T-helper 2 cell treated with Interferon-gamma antibody and Interleukin-4, amounts not matched to agents 5 μg/mL and 100 μg/mL, for 36 hours (primary cell): Measurements from ENCODE around the gene CHTF18.

Source experiments
- DNase-seq: peaks from one replicate; pipeline ENCODE4 v3.0.0; 2021; ENCODE audit warnings: low spot score
- H3K27ac Mint-ChIP-seq: one replicate; pipeline ENCODE4 v1.8.0; 2021; ENCODE audit warnings: mild to moderate bottlenecking, mixed read lengths
- H3K27me3 Mint-ChIP-seq: one replicate; pipeline ENCODE4 v1.8.0; 2021; ENCODE audit warnings: low read depth, mixed read lengths
- H3K36me3 Mint-ChIP-seq: one replicate; pipeline ENCODE4 v1.8.0; 2021; ENCODE audit warnings: low read depth, mixed read lengths
- H3K4me1 Mint-ChIP-seq: one replicate; pipeline ENCODE4 v1.8.0; 2021; ENCODE audit warnings: low read depth, mixed read lengths
- H3K4me3 Mint-ChIP-seq: one replicate; pipeline ENCODE4 v1.8.0; 2022; ENCODE audit warnings: mild to moderate bottlenecking, moderate library complexity, mixed read lengths
- H3K9me3 Mint-ChIP-seq: one replicate; pipeline ENCODE4 v1.8.0; 2021; ENCODE audit warnings: mixed read lengths

CHTF18 gene

GRCh38 chr16:787978-788398 is 432 bp upstream of the CHTF18 start, which contains the start of gene RPUSD1:
RPUSD1 (minus strand) TSS chr16:788381; CDS start chr16:787737, 644 bp downstream.
- H3K36me3 Mint-ChIP-seq, result peaks cover 15% of the 10 kb centered on the region
- H3K4me3 Mint-ChIP-seq, result peak within 1 kb of the TSS; percentile 89
- H3K9me3 Mint-ChIP-seq, result no peaks in the 10 kb centered on the region
- H3K27me3 Mint-ChIP-seq, result no peaks in the 10 kb centered on the region
- peaks cover 3% of the 10 kb centered on the region for H3K4me1 Mint-ChIP-seq
- DNase-seq, result no peak
- peak within 1 kb of the TSS; percentile 79 for H3K27ac Mint-ChIP-seq

GRCh38 chr16:789191-789850 is 901 bp downstream of the CHTF18 start:
- Mint-ChIP-seq H3K9me3 (no peaks in the 10 kb centered on the region), H3K4me3 (peak overlapping the region; percentile 46), H3K27me3 (no peaks in the 10 kb centered on the region), H3K36me3 (peaks cover 15% of the 10 kb centered on the region), H3K4me1 (peaks cover 3% of the 10 kb centered on the region), H3K27ac (no peak overlapping the region)
- no peak for DNase-seq

- Mint-ChIP-seq H3K27ac (peak overlapping the region; percentile 71), H3K9me3 (no peaks in the 10 kb centered on the region), H3K27me3 (no peaks in the 10 kb centered on the region), H3K4me3 (peak overlapping the region; percentile 64), H3K4me1 (peaks cover 3% of the 10 kb centered on the region), H3K36me3 (peaks cover 11% of the 10 kb centered on the region)
- DNase-seq, result no peak
These were observed 1.7 kb downstream of the CHTF18 start for GRCh38 chr16:790086-790485.

DNA sequence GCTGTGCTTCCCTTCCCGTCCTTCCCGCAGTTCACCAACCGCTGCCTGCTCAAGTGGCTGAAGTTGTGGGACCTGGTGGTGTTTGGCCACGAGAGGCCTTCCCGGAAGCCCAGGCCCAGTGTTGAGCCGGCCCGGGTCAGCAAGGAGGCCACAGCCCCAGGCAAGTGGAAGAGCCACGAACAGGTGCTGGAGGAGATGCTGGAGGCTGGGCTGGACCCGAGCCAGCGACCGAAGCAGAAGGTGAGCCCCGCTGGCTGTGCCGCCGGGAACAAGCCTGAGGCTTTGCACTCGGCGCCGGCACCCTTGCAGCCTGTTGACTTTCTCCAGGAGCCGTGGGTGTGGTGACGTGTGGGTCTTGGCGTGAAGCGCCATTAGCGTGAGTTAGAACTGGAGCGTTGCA is 2.7 kb downstream of the CHTF18 start:
- no peak for DNase-seq
- Mint-ChIP-seq H3K36me3 (peaks cover 11% of the 10 kb centered on the region), H3K27ac (no peak overlapping the region), H3K9me3 (no peaks in the 10 kb centered on the region), H3K4me3 (no peak overlapping the region), H3K27me3 (no peaks in the 10 kb centered on the region), H3K4me1 (peaks cover 3% of the 10 kb centered on the region)

- H3K4me1 Mint-ChIP-seq, result peaks cover 3% of the 10 kb centered on the region
- peaks cover 16% of the 10 kb centered on the region for H3K36me3 Mint-ChIP-seq
- no peaks in the 10 kb centered on the region for H3K9me3 Mint-ChIP-seq
- DNase-seq, result no peak
- H3K27ac Mint-ChIP-seq, result no peak overlapping the region
- no peaks in the 10 kb centered on the region for H3K27me3 Mint-ChIP-seq
- no peak overlapping the region for H3K4me3 Mint-ChIP-seq
These were observed 4.0 kb downstream of the CHTF18 start for GRCh38 chr16:792221-792995.

DNA sequence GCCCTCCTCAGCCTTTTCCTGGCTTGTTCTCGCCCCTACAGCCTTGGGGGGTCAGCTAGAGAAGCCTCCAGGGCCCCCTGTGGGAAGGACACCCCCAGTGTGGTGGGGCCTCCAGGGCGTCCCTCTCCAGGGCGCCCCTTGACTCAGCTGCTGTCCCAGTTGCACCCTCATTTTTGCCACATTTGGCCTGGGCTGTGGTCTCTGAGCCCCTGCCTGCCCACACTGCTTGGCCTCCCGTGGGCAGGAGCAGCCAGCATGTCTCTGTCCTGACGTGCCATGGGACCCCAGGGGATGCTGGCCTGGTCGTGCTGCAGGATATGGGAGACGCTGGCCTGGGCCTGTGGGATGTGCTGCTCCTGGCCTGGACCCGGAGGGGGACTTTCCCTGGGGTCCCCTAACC is 5.0 kb downstream of the CHTF18 start:
- peaks cover 3% of the 10 kb centered on the region for H3K4me1 Mint-ChIP-seq
- H3K27me3 Mint-ChIP-seq, result no peaks in the 10 kb centered on the region
- H3K36me3 Mint-ChIP-seq, result peaks cover 21% of the 10 kb centered on the region
- H3K27ac Mint-ChIP-seq, result no peak overlapping the region
- no peaks in the 10 kb centered on the region for H3K9me3 Mint-ChIP-seq
- no peak for DNase-seq
- H3K4me3 Mint-ChIP-seq, result no peak overlapping the region

GRCh38 chr16:794091-794822 is 5.8 kb downstream of the CHTF18 start:
- H3K4me1 Mint-ChIP-seq, result peaks cover 3% of the 10 kb centered on the region
- H3K27ac Mint-ChIP-seq, result no peak overlapping the region
- no peaks in the 10 kb centered on the region for H3K9me3 Mint-ChIP-seq
- H3K36me3 Mint-ChIP-seq, result peaks cover 22% of the 10 kb centered on the region
- no peak for DNase-seq
- H3K4me3 Mint-ChIP-seq, result no peak overlapping the region
- no peaks in the 10 kb centered on the region for H3K27me3 Mint-ChIP-seq

DNA sequence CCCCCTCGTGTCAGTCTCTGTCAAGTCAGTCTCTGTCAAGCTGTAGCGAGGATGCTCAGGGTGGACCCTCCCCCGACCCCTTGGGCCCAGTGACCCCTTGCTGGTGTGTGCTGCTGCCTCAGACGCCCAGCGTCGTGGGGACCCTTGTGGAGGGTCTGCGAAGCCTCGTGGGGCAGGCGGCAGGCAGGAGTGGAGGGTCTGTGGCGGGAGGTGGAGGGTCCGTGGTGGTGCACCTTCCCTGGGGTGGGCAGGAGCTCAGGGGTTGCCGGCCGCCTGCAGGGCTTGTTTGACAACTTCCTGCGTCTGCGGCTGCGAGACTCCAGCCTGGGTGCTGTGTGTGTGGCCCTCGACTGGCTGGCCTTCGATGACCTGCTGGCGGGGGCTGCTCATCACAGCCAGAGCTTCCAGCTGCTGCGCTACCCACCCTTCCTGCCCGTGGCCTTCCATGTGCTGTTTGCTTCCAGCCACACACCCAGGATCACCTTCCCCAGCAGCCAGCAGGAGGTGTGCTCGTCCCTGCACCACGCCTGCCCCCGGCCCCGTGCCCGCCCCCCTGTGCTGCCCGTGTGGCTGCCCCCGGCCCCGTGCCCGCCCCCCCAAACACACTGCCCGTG is 6.5 kb downstream of the CHTF18 start:
- no peaks in the 10 kb centered on the region for H3K27me3 Mint-ChIP-seq
- DNase-seq, result no peak
- H3K36me3 Mint-ChIP-seq, result peaks cover 22% of the 10 kb centered on the region
- H3K4me1 Mint-ChIP-seq, result peaks cover under 1% of the 10 kb centered on the region
- no peak overlapping the region for H3K27ac Mint-ChIP-seq
- no peak overlapping the region for H3K4me3 Mint-ChIP-seq
- H3K9me3 Mint-ChIP-seq, result no peaks in the 10 kb centered on the region

GRCh38 chr16:795580-796229 is 7.3 kb downstream of the CHTF18 start:
- no peak for DNase-seq
- Mint-ChIP-seq H3K36me3 (peaks cover 22% of the 10 kb centered on the region), H3K9me3 (no peaks in the 10 kb centered on the region), H3K4me1 (no peaks in the 10 kb centered on the region), H3K27me3 (no peaks in the 10 kb centered on the region), H3K4me3 (no peak overlapping the region), H3K27ac (no peak overlapping the region)

GRCh38 chr16:796296-797119 is 8.1 kb downstream of the CHTF18 start:
- peaks cover 6% of the 10 kb centered on the region for H3K27me3 Mint-ChIP-seq
- no peak overlapping the region for H3K4me3 Mint-ChIP-seq
- peaks cover 16% of the 10 kb centered on the region for H3K36me3 Mint-ChIP-seq

GRCh38 chr16:797120-797420 is 8.7 kb downstream of the CHTF18 start:
- Mint-ChIP-seq H3K4me3 (no peak overlapping the region), H3K27ac (no peak overlapping the region), H3K36me3 (peaks cover 12% of the 10 kb centered on the region), H3K27me3 (peaks cover 6% of the 10 kb centered on the region), H3K4me1 (no peaks in the 10 kb centered on the region), H3K9me3 (no peaks in the 10 kb centered on the region)
- DNase-seq, result no peak

More at GRCh38 chr16:796296-797119, 8.1 kb downstream of the CHTF18 start:
- no peak for DNase-seq
- Mint-ChIP-seq H3K4me1 (no peaks in the 10 kb centered on the region), H3K9me3 (no peaks in the 10 kb centered on the region), H3K27ac (no peak overlapping the region)

DNA sequence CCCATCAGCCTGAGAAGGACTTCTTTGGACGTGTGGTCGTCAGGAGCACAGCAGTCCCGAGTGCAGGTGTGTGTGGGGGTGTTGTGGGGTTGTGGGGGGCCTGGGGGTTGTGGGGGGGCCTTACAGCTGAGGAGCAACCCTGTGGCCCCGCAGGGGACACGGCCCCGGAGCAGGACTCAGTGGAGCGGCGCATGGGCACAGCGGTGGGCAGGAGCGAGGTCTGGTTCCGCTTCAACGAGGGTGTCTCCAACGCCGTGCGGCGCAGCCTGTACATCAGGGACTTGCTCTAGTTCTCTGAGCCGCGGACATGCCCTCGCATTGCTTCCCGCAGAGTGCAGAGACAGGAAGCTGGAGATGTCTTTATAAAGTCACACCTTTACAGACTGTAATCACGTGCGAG is 9.3 kb downstream of the CHTF18 start:
- H3K36me3 Mint-ChIP-seq, result peaks cover 12% of the 10 kb centered on the region
- H3K27ac Mint-ChIP-seq, result no peak overlapping the region
- DNase-seq, result no peak
- H3K4me3 Mint-ChIP-seq, result no peak overlapping the region
- H3K9me3 Mint-ChIP-seq, result no peaks in the 10 kb centered on the region
- peaks cover 6% of the 10 kb centered on the region for H3K27me3 Mint-ChIP-seq
- H3K4me1 Mint-ChIP-seq, result no peaks in the 10 kb centered on the region

DNA sequence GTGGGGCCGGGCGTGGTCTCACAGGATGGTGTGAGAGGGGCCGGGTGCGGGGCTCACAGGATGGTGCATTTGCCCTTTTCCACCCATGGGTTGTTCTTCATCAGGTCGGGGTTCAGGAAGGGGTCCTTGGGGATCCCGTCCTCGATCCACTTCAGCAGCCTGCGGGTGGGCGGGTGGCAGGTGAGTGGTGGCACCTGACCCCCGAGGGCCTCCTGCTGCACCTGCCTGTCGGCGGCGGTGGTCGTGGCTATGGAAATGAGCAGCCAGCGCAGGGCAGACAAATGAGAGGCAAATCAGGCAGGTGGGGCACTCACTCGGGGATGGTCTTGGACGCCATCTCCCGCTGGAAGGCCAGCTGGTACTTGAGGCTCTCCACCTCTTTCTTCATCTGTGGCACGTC is 10.2 kb downstream of the CHTF18 start:
- no peaks in the 10 kb centered on the region for H3K9me3 Mint-ChIP-seq
- peaks cover 12% of the 10 kb centered on the region for H3K36me3 Mint-ChIP-seq
- no peak overlapping the region for H3K4me3 Mint-ChIP-seq
- H3K27me3 Mint-ChIP-seq, result peaks cover 6% of the 10 kb centered on the region
- H3K4me1 Mint-ChIP-seq, result no peaks in the 10 kb centered on the region
- DNase-seq, result no peak
- H3K27ac Mint-ChIP-seq, result no peak overlapping the region
